ENCODE data around the gene OMG.
"Not testable (repeated sequence)": the region's sequence is repeated elsewhere in the genome, so short reads cannot be mapped to it uniquely, and the experiment has no call there.

The OMG gene, protein sequence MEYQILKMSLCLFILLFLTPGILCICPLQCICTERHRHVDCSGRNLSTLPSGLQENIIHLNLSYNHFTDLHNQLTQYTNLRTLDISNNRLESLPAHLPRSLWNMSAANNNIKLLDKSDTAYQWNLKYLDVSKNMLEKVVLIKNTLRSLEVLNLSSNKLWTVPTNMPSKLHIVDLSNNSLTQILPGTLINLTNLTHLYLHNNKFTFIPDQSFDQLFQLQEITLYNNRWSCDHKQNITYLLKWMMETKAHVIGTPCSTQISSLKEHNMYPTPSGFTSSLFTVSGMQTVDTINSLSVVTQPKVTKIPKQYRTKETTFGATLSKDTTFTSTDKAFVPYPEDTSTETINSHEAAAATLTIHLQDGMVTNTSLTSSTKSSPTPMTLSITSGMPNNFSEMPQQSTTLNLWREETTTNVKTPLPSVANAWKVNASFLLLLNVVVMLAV

DNA sequence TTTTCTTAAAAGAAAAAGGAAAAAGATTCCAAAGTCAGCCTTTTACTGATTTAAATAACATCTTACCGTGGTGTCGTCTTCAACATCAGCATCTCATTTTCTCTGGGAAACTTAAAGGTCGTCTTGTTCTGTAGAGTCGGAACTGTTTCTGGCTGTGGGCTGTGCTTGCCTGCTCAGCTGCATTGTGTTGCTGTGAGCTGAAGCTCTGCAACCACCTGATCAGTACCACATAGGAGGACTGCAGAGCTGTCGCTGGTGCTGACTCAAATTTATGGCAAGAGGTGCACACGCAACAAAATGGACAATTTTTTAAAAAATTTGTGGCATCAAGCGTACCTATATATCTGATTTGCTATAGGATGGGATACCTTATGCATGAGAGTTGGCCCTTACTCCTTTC is at the start of gene OMG:
TSS of gene OMG (minus strand) at position 150 of the 400 bp plus-strand sequence. CDS start 908 bp downstream, outside the sequence.
- DNase-seq: no peak

DNA sequence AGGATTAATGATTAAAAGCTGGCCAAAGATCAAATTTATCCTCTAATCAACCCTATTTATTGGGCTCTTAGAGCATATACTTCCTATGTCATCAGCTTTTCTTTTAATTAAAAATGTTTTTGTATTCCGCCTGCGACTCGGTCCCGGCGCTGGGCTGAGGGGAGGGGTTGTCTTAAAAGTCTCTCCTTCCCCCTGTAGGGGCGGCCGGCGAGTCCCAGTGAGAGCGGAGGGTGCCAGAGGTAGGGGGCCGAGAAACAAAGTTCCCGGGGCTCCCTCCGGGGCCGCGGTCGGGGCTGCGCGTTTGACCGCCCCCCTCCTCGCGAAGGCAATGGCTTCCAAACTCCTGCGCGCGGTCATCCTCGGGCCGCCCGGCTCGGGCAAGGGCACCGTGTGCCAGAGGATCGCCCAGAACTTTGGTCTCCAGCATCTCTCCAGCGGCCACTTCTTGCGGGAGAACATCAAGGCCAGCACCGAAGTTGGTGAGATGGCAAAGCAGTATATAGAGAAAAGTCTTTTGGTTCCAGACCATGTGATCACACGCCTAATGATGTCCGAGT is 48.2 kb upstream of the OMG start:
- DNase-seq: not testable (repeated sequence)

DNA sequence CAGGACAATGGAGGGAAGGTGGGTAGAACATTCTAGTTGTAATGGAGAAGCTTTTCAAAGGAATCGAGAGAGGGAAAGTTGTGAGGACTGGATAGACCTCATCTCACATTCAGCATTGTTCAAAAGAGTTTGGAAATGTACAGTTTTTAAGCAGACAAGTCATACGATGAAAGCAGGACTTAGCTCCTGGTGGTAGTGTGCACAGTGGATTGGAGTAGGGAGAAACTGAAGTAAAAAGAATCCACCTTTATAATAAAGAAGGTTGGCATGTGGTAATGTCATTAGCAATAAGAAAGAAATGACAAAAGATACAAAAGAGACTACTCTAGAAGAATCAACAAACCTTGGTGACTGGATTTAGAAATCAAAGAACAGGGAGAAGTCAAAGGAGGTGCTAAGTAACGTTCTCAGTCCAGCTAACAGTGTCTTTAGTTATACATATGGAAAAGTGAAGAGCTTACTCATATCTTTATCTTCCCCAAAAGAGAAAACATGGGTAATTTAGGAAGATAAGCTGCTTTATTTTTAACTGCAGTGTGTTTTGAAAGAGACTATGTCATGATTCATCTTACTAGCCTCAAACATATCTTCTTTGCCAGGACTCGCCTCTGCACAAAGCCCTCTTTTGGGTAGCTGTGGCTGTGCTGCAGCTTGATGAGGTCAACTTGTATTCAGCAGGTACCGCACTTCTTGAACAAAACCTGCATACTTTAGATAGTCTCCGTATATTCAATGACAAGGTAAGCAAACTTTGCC is 43.0 kb upstream of the OMG start:
- DNase-seq: no peak

DNA sequence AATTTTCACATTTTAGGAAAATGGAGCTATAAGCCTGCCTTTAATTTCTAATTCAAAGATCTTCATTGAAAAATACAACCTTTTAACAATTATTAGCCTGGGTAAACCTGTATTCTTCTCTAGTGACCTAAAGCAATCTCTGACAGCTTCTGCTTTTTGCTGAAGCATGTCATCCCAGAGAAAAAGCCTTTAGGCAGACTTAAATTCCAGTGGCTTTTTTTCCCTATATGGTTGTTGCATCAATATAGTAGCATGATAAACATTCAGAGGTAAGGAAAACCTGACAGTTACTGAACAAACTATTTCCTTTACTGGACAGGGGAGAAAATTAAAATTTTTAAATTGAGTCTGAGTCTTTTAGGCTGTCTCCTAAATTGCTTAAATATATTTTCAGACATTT is 32.2 kb upstream of the OMG start:
- DNase-seq: no peak

DNA sequence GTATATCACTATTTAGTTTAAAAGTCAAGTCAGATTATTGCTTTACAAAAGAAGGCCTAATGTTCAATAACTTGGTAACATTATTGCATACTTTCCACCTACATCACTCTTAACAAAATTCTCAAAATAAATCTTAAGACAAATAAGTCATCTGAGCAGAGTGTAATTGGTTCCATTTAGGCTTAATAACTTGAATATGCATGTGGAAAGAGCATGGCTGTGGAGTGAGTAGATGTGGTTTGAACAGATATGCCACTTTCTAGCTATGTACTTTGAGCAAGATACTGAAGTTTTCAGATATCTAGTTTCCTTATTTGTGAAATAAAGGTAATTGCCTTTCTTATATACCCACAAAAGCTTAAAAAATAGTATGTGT is 31.1 kb upstream of the OMG start:
- DNase-seq: no peak

DNA sequence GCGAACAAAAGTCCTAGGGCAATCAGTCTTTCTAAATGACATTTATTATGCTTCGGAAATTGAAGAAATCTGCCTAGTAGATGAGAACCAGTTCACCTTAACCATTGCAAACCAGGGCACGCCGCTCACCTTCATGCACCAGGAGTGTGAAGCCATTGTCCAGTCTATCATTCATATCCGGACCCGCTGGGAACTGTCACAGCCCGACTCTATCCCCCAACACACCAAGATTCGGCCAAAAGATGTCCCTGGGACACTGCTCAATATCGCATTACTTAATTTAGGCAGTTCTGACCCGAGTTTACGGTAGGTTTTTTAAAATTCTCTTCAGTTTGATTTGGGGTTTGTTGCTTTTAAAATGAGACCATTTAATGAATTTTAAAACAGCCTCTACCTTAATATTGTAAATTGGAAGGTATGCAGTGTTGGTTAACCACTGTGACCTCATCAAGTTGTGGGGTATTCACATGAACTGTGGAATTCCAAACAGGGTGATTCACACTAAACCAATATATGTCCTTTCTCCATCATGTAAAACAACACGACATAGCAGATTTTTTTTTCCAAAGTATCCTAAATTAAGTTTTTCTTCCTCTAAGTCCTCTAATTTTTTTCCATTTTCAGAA is 30.6 kb upstream of the OMG start:
- DNase-seq: no peak

DNA sequence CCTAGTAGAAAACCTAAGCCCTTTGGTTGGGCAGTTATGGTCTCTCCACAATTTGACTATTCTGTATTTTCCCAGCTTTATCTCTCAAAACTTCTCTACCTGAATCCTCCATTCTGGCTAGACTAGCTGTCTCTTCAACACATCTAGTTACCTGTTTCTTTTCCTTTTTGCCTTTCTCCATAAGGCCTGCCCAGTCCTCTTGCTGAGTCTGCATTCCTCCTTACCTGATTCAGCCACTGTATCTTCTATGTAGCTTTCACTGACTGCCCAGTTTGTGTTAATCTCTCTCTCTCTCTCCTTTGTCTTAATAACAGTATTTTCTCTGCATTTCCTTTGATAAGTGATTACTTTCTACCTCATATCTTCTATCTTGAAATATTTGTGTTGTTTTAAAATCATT is 26.5 kb upstream of the OMG start:
- DNase-seq: no peak

DNA sequence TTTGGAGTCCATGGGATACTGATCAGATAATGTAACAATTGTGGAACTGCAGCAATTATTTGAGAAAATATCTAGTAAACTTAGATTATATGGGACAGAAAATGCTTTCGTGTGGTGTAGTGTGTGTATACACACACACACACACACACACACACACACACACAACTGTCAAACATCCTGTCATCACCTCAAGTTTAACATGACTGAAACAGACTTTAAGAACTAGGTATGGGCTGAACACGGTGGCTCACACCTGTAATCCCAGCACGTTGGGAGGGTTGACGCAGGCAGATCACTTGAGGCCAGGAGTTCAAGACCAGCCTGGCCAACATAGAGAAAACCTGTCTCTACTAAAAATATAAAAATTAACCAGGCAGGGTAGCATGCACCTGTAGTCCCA is 24.9 kb upstream of the OMG start:
- no peak for DNase-seq

DNA sequence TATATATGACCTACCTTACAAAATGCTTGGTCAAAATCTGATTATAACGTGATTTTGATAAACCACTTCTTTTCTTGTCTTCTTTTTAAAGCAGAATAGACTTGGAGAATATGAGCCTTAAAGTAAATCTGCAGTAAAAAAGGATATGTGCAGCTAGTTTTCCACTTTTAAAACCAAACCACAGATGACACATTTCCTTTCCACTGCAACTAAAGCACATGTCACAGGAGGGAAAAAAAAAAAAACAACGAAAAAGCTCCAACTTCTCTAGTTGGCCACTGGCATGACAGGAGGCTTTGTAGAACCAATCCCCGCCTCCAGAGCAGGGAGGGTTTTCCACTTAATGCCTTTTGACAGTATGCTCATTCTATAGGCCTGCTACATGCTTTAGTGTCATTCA is 24.4 kb upstream of the OMG start, which contains the start of gene EVI2A:
TSS of gene EVI2A (minus strand) at position 142 of the 400 bp plus-strand sequence. CDS start 2,609 bp downstream, outside the sequence.
- peak; percentile 72 for DNase-seq

DNA sequence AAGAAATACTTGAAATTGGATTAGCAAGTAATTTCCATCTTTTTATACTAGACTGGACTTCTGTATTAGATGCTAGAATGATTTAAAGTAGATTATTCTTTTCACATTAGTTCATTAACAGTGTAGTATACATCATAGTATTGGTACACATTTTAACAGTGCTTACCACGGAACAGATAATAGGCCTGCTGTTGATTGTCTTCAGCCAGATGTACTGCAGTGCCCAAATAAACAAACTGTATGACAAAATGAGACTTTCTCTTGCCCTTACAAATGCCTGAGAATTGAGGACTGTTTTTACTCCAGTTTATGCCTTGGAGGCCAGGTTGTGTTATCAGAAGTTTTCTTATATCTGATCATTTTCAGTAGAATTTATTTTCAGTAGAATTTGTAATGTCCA is 23.8 kb upstream of the OMG start:
- no peak for DNase-seq

DNA sequence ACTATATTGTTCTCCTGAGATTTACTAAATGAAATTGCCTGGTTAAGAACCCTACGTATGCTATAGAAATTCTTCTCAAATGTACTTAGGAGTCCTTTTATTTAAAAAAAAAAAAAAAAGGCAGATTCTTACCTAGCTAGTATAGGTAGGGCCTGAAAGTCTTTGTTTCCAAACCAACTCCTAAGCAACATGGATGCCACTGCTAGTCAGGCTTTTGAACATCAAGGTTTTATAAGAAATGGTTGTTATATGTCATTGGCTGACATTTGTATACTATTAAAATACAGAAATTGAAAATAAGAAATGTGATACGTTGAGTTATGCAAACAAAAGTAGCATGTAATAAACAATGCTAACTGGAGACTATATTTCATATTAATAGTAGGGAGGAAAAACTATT is 23.2 kb upstream of the OMG start:
- DNase-seq: no peak

DNA sequence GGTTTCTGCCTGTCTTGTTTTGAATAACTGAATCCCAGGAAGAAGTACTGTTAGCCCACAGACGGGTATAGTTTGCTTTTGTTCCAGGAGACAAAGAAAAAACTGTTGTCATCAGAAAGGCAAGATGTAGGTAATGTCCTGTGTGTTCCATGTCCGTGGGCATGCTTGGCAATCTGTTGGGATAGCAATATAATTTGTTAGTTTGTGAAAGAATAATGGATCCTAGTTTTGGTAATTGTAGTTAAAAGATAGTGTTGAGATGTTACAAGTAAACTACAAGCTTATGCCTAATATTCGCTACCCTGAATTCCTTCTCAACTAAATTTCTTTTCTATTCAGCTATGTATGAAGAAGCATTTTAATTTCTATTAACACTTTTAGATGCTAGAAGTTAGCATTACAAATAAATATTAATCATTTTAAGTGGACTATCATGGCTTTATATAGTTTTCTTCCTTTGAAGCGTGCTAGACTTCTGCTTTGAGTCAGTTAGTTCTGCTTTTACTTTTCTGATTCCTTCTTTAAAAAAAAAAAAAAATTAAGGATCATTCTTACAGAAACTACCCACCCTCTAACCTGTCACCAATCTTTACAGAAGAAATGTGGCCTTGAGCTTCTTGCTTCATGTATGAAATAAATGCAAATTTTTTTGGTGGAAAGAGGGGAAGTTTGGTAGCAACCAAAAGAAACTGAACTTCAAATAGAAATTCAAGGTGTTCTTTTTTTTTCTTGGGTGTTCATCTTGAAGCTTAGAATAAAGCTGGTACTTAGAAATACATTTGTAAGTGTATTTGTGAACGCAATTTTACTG is 22.0 kb upstream of the OMG start:
- no peak for DNase-seq

DNA sequence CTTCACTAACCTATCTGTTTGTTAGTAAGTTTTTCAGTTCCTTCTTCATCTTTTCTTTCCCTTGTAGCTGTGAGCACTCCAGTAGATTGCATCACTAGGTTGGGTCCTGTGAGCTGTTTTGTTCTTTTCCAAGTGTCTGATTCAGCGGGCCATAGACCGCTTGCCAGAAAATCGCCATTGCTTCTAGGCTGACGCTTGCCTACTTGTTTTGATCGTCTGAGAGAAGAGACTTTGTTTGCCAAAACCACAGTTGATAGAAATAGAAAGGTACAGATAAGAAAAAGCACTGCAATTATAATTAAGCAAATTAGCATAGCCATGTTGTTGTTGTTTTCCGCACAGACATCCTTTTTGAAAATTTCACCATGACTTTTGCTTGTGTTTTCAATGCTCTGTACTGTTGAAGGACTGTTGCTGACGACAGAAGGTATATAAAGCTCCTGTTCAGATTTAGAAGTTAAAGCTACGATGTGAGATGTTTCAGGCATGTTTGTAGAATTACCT is 21.3 kb upstream of the OMG start:
- no peak for DNase-seq

DNA sequence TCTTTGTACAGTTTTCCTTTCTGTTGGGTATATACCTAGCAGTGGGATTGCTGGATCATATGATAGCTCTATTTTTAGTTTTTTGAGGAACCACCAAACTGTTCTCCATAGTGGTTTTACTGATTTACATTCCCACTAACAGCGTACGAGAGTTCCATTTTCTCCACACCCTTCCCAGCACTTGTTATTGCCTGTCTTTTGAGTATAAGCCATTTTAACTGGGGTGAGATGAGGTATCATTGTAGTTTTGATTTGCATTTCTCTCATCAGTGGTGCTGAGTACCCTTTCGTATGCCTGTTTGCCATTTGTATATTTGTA is 17.7 kb upstream of the OMG start:
- no peak for DNase-seq

DNA sequence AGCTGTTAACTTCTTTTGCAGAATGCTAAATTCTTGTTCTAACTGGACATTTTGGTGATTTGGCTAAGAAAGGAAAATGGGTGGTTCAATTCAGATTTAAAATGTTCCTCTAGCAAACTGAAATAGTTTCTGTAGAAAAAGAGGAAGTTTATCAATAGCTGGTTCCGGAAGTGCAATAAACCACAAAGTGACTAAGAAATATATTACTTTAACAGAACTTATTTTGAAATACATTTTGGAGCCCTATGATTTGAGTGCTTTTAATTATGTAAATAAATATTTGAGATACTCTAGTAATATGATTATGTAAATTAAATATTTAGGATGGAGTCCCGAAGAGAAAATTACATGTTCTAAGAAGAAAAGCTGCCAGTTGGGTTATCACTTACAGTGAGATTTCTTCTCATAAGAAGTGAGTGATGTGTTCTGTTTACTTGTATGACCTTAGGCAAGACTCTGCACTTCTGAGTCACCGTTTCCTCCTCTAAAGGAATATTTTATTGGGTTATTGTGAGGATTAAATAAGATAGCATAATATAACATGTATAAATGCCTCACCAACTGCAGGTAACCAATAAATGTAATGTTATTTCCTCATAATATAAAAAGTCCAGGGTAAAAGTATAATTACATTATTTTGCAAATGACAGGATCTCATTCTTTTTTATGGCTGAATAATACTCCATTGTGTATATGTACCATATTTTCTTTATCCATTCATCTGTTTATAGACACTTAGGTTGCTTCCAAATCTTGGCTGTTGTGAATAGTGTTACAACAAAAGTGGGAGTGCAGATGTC is 17.1 kb upstream of the OMG start, which contains the start of gene EVI2B:
TSS of gene EVI2B (minus strand) at position 73 of the 800 bp plus-strand sequence. CDS start 8,445 bp downstream, outside the sequence.
- DNase-seq: no peak

DNA sequence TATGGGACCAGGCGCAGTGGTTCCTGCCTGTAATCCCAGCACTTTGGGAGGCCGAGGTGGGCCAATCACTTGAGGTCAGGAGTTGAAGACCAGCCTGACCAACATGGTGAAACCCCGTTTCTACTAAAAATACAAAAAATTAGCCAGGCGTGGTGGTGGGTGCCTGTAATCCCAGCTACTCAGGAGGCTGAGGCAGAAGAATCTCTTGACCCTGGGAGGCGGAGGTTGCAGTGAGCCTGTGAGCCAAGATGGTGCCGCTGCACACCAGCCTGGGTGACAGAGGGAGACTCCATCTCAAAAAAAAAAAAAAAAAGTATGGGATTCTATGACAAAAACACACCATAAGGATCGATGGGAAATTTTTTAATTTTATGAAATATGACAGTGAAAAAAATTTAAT is 15.2 kb upstream of the OMG start:
- DNase-seq: peak; percentile 39

DNA sequence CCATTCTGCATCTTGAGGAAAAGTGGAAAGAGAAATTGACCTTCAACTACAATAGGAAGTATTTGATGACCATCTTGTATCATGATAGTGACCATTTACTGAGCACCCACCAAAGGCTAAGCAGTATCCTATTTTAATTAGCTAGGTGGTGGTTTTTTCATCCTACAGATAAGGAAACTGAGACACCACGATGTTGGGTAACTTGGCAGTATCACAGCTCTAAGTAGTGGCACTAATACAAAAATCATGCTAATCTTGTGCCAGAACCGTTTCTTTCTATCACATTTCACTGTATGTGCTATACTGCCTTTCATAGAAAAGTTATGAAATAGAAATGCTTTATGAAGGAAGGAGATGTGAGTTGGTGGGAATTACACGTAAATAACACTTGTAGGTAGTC is 14.5 kb upstream of the OMG start:
- DNase-seq: no peak

DNA sequence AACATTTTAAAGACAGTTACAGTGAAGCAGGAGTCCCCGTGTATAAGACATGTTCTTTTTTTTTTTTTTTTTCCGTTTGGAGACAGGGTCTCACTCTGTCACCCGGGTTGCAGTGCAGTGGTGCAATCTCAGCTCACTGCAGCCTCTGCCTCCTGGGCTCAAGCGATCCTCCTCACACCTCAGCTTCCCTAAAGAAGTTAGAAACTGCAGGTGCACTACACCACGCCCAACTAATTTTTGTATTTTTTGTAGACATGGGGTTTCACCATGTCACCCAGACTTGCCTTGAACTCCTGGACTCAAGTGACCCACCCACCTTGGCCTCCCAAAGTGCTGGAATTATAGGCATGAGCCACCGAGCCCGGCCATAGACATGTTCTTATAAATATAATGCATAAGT is 13.8 kb upstream of the OMG start:
- DNase-seq: peak; percentile 22

DNA sequence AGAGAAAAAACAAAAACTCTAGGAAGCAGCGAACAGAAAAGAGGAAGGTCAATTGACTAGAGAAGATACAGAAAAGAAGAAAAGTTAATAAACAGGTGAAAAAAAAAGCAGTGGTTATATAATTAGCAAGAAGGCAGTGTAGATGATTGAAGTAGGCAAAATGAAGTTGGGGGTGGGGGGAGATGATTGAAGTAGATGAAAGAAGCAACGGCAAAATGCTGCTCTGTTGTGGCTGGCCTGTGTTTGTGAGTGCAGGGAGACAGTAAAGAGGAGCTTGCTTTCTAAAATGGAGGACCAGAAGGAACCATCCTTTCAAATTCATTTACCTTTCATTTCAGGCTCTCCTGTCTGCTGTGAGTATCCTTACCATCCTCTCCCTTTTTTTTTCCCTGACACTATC is 13.2 kb upstream of the OMG start:
- no peak for DNase-seq

DNA sequence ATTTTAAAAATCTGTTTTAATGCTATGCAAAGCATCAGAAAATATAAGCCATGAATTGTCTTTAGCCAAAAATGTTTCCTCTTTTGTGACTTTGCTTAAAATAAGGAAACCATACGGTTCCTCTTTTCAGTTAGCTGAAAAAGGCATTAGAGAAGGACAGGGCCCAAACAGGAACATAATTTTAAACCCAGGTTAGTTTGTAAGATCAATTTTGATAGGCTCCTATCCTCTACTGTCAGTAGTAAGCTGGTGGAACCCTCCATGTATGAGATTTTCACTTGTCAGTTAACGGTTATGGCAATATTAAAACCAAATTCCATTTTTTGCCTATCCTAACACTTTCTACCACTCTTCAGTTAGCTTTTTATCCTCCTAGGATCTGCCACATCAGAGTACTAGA is 12.5 kb upstream of the OMG start:
- DNase-seq: no peak

All from NK-92 treated with Interleukin-12 subunit alpha and Interleukin-12 subunit beta, amount 100 ng/mL, for 24 hours (cell line).